A549 treated with CpdA at 1 μM for 4 hours (cell line): Measurements from ENCODE around the gene KIAA1328. TPM values are rescaled to one million over a fixed set of nuclear protein-coding genes. Genes with fewer than 3 reads are reported as not detected.

Experiments
- total RNA-seq: library from RNA; stranded (reverse); fragments of 200-300 nt; extraction: Qiagen RNA extraction; gene quantifications from 5 replicates; pipeline ENCODE4 v1.2.3, GENCODE V29; 2022; ENCODE audit warnings: low read depth

Gene KIAA1328
- 1.0 to 2.0 TPM (median 1.7 TPM) in 5 replicates for total RNA-seq

DNA sequence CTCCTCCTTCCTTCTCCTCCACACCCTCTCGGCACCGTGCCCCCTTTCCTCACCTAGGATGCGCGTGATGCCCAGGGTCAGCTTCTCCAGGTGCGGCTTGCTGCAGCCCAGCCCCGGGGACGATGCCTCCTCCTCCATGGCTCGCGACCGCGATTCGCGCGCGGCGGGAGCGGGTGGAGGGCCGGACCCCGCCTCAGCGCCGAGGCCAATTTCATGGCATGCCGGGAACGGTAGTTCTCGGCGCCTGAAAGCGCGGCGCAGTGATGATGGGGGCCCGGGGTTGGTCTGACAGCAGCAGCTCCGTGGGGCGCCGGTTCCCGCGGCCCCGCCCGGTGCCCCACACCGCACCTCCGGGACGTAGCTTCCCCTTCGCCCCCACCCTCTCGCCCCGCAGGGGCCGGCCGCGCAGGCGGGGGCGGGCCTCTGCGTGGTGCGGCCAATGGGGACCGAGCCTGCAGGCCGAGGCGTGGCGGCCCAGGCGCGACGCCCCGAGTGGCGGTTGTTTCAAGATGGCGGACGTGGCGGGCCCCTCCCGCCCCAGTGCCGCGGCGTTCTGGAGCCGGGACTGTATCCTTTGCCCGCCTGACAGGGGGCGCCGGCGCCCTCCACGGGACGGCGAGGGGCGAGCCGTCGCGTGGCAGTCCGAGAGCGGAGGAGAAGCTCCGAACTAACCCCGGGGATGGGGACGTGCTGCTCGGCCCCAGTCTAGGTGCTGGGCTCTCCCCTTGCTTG lies at the start of gene KIAA1328, which contains the start of gene TPGS2:
Gene KIAA1328, plus strand, starts transcription at position 498 of the 732 bp plus-strand sequence. Its CDS starts 12 bp downstream, at position 510.
Gene TPGS2, minus strand, starts transcription at position 373 of the 732 bp plus-strand sequence. Its CDS starts 235 bp downstream, at position 138.

Other genes starting within 250 kb of the KIAA1328 start
- 83.7 to 89.2 TPM (median 88.9 TPM) in 5 replicates for gene TPGS2, start 125 bp upstream of the KIAA1328 start, total RNA-seq